Left lung (tissue), 10 donors: ENCODE data around the gene MEIOB. TPM values are rescaled to one million over a fixed set of nuclear protein-coding genes. Genes with fewer than 3 reads are reported as not detected.

Source experiments
- ATAC-seq: fragments of 200-7000 bp; cut with Tn5 transposase; one replicate; pipeline ENCODE4 v1.9.1; 2020; ENCODE audit warnings: moderate library complexity
- DNase-seq, 4 donors: peaks; one replicate each; pipeline ENCODE4 v3.0.0-alpha.2; 2013 to 2020
- H3K27ac ChIP-seq, 2 donors: fragments of 200-600 bp; sonication (generic) in 1 of 2; one replicate each; pipeline versions ENCODE4 v1.5.0 to v1.8.0; 2020 to 2021
- H3K27me3 ChIP-seq, 2 donors: fragments of 200-600 bp; sonication (generic) in 1 of 2; one replicate each; pipeline versions ENCODE4 v1.5.0 to v1.8.0; 2020 to 2021
- H3K36me3 ChIP-seq, 2 donors: fragments of 200-600 bp; sonication (generic) in 1 of 2; one replicate each; pipeline versions ENCODE4 v1.5.0 to v1.8.0; 2020 to 2021
- H3K4me1 ChIP-seq, 2 donors: fragments of 200-600 bp; one replicate each; pipeline ENCODE4 v1.8.0; 2021
- H3K4me3 ChIP-seq, 2 donors: fragments of 200-600 bp; sonication (generic) in 1 of 2; one replicate each; pipeline versions ENCODE4 v1.5.0 to v1.8.0; 2020 to 2021; ENCODE audit warnings: mild to moderate bottlenecking in 1 of 2
- H3K9me3 ChIP-seq, 2 donors: fragments of 200-600 bp; sonication (generic) in 1 of 2; one replicate each; pipeline versions ENCODE4 v1.5.0 to v1.8.0; 2020 to 2021
- CTCF ChIP-seq, 2 donors: fragments of 200-600 bp; sonication (generic) in 1 of 2; IDR thresholded peaks; one replicate each; pipeline versions ENCODE4 v1.5.0 to v1.8.0; 2021; ENCODE audit warnings: antibody characterized with exemption in 2 of 2
- intact Hi-C, 2 donors: fragments of 100-400 bp; cut with DNase I; formaldehyde crosslinking; loops; one replicate each; pipeline versions ENCODE4 v1.11.2 to v1.14.2; 2022
- polyA plus RNA-seq, 6 donors: library from polyadenylated mRNA; unstranded; fragments of 120-200 nt; gene quantifications; one replicate each; pipeline ENCODE4 v1.2.1, GENCODE V29; 2013; ENCODE audit not compliant: insufficient read length in 6 of 6
- total RNA-seq, 2 donors: library from RNA; stranded (reverse); fragmentation: NEBNext Ultra II Directional; extraction: Animal tissue kit (Norgen Biotek cat#: 25700); gene quantifications; one replicate each; pipeline ENCODE4 v1.2.1, GENCODE V29; 2021
- donor health status: DM: no; HTN: yes; CAD: no.
- donor health status: DM: no; HTN: no; CAD: no.

MEIOB gene
- total and polyA plus RNA-seq, 8 donors = 0.37 to 0.75 (median 0.59) TPM; not detected in 2

- intact Hi-C loops = no loop called here
- H3K36me3 ChIP-seq = no peaks in the 10 kb centered on the region
- TF ChIP-seq CTCF (IDR thresholded peaks at IDR 0.05) = no peak
- ATAC-seq = no peak
- H3K4me1 ChIP-seq = peaks cover 0 to 9% of the 10 kb centered on the region in 2 donors
- no peak overlapping the region for H3K4me3 ChIP-seq
- no peak overlapping the region for H3K27ac ChIP-seq
- peak in 1 of 4 donors; percentile 71 for DNase-seq
- peaks cover 44 to 81% of the 10 kb centered on the region in 2 donors for H3K27me3 ChIP-seq
- no peaks in the 10 kb centered on the region for H3K9me3 ChIP-seq
Observed at GRCh38 chr16:1915732-1916639, 44.0 kb upstream of the MEIOB start.

- Histone ChIP-seq H3K27me3 (peaks cover 39 to 72% of the 10 kb centered on the region in 2 donors), H3K4me1 (peaks cover 0 to 6% of the 10 kb centered on the region in 2 donors), H3K4me3 (no peak overlapping the region), H3K9me3 (no peaks in the 10 kb centered on the region), H3K36me3 (no peaks in the 10 kb centered on the region), H3K27ac (no peak overlapping the region)
- intact Hi-C loops = no loop called here
- DNase-seq (no peak), ATAC-seq (no peak)
- no peak for TF ChIP-seq CTCF (IDR thresholded peaks at IDR 0.05)
Observed at GRCh38 chr16:1914988-1915387, 43.0 kb upstream of the MEIOB start.

DNA sequence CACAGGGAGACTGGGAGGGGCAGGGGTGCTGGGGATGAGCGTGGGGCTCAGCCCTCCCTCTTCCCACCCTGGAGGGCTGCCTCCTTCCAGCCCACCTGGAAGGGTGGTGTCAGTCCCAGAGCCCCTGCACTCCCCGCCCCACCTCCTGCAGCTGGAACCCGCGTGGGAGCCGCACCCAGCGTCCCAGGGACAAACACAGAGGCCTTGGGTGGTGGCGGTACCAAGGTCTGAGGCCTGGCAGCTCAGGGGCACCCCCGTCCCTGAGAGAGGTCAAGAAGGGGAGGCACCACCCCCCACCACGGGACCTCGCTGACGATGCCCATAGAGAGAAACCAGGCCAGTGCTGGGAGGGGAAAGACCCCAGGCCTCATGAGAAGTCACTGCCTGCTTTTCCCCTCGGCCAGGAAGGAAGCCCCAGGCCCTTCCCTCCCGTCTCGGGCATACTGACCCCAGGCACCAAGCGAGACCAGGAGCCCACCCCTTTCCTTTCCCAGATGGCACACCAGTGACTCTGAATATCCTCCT is 42.2 kb upstream of the MEIOB start:
- Histone ChIP-seq H3K36me3 (no peaks in the 10 kb centered on the region), H3K9me3 (no peaks in the 10 kb centered on the region), H3K4me1 (peaks cover 0 to 6% of the 10 kb centered on the region in 2 donors), H3K4me3 (no peak overlapping the region), H3K27me3 (peaks cover 31 to 69% of the 10 kb centered on the region in 2 donors), H3K27ac (no peak overlapping the region)
- DNase-seq (peak in 1 of 4 donors; percentile 67), ATAC-seq (no peak)
- no peak for TF ChIP-seq CTCF (IDR thresholded peaks at IDR 0.05)
- intact Hi-C loops = no loop called here

- peaks cover 25 to 69% of the 10 kb centered on the region in 2 donors for H3K27me3 ChIP-seq
- intact Hi-C loops = no loop called here
- ATAC-seq = peak; percentile 94
Observed at GRCh38 chr16:1913327-1914083, 41.5 kb upstream of the MEIOB start.

More at GRCh38 chr16:1913327-1914083, 41.5 kb upstream of the MEIOB start:
- peaks cover 0 to 3% of the 10 kb centered on the region in 2 donors for H3K4me1 ChIP-seq
- H3K9me3 ChIP-seq = no peaks in the 10 kb centered on the region
- H3K4me3 ChIP-seq = no peak overlapping the region
- DNase-seq = peak in 3 of 4 donors; percentile 62 to 88 (median 81)
- H3K27ac ChIP-seq = no peak overlapping the region
- no peaks in the 10 kb centered on the region for H3K36me3 ChIP-seq
- TF ChIP-seq CTCF (IDR thresholded peaks at IDR 0.05) = no peak
